GM12873 (cell line): ENCODE data around the gene TEAD4.

ENCODE experiments used
- TF ChIP-seq, protein P1 (sequence below): IDR thresholded peaks from 2 replicates; pipeline ENCODE4 v1.5.1; 2012; ENCODE audit warnings: low read depth, mild to moderate bottlenecking, moderate library complexity, low read length, control low read depth; ENCODE audit not compliant: insufficient read depth; ENCODE audit errors: missing control alignments

The TEAD4 gene

DNA sequence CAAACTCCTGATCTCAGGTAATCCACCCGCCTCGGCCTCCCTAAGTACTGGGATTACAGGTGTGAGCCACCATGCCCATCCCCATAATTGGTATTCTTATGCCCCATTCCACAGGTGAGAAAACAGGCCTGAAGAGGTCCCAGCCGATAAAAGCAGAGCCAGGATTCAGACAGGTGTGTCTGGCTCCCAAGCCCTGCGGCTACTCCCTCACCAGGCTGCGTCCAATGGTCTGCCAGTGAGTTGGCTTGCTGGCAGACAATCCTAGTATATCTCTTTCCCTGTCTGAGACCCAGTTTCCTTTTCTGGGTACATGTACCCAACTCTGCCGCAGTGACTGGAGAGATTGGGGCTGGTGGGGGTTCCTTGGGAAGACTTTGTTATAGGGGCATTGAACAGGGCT, 116.1 kb downstream of the TEAD4 start:
- TF ChIP-seq, protein P1, sequence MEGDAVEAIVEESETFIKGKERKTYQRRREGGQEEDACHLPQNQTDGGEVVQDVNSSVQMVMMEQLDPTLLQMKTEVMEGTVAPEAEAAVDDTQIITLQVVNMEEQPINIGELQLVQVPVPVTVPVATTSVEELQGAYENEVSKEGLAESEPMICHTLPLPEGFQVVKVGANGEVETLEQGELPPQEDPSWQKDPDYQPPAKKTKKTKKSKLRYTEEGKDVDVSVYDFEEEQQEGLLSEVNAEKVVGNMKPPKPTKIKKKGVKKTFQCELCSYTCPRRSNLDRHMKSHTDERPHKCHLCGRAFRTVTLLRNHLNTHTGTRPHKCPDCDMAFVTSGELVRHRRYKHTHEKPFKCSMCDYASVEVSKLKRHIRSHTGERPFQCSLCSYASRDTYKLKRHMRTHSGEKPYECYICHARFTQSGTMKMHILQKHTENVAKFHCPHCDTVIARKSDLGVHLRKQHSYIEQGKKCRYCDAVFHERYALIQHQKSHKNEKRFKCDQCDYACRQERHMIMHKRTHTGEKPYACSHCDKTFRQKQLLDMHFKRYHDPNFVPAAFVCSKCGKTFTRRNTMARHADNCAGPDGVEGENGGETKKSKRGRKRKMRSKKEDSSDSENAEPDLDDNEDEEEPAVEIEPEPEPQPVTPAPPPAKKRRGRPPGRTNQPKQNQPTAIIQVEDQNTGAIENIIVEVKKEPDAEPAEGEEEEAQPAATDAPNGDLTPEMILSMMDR = no peak

DNA sequence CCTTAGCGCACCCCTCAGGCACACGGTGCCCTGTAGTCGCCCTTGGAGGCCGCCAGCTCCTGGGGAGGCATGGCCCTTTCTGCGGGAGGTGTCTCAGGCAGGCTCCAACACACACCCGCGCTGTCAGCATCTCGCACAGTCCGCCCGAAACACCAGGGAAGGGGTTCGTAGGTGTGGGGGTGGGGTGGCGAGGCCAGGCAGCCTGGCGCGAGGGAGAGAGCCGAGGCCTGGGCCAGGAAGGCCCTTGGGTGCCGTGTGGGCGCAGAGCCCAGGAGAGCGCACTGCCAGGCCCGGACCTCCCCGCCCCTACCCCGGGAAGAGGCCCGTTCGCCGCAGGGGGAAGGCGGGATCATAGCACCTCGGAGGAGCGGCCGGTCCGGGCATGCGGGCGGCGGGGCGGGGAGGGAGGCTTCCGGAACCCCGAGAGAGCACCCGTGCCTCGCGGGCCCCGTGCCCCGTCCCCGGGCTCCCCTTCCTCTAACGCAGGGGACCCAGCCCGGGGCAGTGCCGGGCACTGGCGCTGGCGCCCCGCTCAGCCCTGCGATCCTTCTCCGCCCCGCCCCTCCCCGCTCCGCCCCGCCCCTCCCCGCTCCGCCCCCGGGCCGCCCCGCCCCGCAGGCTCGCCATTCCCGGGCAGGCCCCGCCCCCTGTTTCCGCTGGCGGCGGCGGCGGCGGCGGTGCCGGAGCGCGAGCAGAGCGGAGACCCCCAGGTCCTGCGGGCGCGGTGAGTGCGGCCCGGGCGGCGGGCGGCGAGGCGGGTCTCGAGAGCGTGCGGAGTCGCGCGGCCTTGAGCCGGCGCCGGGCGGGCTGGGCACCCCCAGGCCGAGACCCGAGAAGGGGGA, 117.8 kb downstream of the TEAD4 start, which contains the start of gene TSPAN9:
Gene TSPAN9, plus strand, starts transcription at position 650 of the 842 bp plus-strand sequence. CDS start 123,815 bp downstream, outside the sequence.
- TF ChIP-seq, protein P1 = no peak

DNA sequence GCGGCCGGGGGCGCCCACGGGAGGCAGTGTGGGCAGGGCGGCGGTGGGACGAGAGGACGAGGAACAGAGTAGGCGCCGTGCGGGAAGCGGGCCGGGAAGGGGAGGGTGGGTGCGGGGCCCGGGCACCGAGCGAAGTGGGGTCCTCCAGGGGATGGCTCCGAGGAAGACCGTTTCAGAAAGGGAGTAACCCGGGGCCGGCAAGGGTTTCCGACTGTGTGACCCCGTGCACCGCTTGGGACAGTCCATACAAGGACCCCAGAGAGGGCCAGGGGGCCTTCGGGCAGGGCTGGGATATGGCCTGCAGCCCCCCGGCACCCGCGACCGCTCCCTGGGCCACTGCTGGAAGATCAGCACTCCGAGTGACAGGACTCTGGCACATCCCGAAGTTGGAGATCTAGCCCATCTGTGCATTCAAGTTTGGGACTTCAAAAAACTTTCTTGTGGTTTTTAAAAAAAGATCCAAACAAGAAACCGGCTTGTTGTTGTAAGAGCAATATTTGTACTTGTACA, 118.4 kb downstream of the TEAD4 start:
- TF ChIP-seq, protein P1 = no peak

DNA sequence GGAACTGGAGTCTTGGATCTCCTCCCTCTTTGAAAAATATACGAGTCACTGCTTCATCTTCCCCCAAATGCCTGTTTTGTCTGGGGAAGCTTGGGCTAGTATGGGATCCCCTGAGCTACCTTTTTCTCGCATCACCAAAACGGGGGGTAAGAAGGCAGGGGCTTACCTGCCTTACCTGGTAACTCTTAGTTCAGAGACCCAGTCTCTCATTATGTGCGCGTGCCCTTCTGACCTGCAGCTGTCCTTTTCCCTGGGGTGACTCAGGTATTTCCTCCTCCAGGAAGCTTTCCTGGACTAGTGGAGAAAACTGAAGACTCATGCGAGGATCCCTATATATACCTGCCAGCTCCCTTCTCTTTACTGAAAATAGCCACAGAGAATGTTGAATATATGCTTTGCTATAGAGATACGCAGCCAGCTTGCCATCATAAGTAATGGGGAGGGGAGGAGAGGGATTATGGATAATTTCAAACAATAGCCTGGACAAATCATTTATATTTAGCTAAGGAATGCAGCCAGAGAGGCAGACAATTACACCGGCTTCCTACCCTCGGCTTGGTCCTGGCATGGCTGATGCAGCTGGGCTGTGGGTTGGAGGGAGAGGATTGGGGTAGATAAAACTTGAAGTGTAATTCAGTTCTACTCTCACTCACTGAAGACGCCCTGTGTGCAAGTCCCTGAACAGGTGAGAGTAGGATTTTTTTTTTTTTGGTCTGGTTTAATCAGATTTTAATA, 119.1 kb downstream of the TEAD4 start:
- TF ChIP-seq, protein P1 = no peak

DNA sequence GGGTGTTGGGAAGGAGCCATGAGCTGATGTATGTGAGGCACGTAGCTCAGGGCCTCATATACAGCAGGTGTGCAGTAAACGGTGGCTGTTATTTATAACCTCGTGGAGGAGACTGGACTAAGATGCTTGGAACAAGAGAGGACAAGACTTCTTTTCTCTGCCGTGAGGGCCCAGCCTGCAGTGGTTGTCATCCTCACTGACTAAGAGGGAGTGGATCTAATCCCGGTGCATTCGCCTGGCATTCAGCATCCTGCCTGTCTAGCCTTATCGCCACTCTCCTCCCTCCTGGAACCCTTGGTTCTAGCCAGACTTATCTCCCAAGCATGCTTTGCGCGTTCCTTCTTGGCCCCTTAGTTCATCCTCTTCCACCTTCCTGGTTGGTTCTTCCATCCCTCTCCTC, 121.9 kb downstream of the TEAD4 start:
- TF ChIP-seq, protein P1 = no peak

DNA sequence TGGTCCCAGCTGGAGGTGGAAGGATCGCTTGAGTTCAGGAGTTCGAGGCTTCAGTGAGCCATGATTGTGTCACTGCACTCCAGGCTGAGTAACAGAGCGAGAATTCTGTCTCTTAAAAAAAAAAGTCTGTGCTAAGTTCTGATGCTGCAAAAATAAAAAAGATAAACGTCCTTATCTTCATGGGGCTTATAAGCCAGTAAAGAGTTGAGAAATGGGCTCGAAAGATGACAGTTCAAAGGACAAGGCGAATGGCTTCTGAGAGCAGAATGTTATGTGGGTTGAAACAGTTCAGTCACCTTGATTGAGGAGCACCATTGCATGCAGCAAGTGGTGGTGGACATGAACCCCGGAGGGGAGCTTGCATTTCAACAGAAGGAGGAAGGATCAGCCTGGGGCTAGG, 122.7 kb downstream of the TEAD4 start:
- TF ChIP-seq, protein P1 = no peak

DNA sequence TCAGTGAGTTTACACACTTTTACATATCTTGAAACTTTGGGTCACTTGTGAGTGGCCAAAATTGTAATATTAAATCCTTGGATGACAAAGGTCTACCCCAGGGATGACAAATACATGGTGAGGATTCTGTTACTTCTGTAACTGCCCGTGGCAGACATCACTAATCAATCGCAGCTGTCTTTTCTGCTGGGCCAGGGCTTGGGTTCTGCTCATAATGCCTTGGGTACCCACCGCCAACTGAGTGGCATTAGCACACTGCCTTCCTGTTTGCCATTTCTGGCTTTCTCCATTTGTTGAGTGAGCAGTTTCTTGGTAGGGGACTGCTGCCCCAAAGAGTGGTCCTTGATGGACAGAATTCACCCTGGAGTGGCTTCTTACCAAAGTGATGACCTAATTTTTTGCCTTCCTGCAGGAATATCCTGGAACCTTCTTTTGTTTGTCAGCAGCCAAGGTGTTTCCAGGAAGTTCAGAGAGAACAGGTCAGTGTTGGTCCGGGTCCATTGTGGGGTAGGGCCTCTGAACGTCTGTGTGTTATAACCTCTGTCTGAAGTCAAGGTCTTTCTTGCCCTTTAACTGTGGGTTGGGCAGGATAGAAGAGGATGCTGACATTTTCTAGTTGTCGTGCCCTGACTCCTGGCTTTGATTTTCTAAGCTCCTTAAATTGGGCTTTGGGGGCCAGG, 124.2 kb downstream of the TEAD4 start:
- TF ChIP-seq, protein P1 = no peak
